Measurements from ENCODE around the gene PRAMEF1.

- TF ChIP-seq CTCF (IDR thresholded peaks at IDR 0.05): no peak
- TF ChIP-seq EZH2 (IDR thresholded peaks at IDR 0.05): no peak
Observed at GRCh38 chr1:12811409-12811784, 20.2 kb downstream of the PRAMEF1 start.
